ENCODE results near the gene GET4.

Gene GET4

DNA sequence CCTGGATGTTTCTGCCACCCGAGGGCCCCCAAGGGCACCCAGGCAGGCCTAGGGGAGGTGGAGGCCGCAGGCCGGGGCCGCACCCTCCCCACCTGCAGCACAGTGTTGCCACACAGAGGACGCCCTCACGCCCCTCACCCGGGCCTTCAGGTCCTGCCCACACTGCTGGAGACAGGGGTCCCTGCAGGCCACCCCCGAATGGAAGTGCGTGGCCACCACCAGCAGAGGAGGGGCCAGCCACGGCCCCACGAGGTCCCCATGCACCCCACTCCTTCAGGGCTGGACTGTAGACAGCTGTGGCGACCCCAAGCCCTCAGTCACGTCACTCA is 42.7 kb downstream of the GET4 start:
- no peak for FAIRE-seq
- no peak for DNase-seq (ENCODE audit: insufficient read length, low spot score)
- TF ChIP-seq, protein P1, sequence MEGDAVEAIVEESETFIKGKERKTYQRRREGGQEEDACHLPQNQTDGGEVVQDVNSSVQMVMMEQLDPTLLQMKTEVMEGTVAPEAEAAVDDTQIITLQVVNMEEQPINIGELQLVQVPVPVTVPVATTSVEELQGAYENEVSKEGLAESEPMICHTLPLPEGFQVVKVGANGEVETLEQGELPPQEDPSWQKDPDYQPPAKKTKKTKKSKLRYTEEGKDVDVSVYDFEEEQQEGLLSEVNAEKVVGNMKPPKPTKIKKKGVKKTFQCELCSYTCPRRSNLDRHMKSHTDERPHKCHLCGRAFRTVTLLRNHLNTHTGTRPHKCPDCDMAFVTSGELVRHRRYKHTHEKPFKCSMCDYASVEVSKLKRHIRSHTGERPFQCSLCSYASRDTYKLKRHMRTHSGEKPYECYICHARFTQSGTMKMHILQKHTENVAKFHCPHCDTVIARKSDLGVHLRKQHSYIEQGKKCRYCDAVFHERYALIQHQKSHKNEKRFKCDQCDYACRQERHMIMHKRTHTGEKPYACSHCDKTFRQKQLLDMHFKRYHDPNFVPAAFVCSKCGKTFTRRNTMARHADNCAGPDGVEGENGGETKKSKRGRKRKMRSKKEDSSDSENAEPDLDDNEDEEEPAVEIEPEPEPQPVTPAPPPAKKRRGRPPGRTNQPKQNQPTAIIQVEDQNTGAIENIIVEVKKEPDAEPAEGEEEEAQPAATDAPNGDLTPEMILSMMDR (IDR thresholded peaks at IDR 0.05; ENCODE audit: insufficient read depth, missing control alignments): no peak

DNA sequence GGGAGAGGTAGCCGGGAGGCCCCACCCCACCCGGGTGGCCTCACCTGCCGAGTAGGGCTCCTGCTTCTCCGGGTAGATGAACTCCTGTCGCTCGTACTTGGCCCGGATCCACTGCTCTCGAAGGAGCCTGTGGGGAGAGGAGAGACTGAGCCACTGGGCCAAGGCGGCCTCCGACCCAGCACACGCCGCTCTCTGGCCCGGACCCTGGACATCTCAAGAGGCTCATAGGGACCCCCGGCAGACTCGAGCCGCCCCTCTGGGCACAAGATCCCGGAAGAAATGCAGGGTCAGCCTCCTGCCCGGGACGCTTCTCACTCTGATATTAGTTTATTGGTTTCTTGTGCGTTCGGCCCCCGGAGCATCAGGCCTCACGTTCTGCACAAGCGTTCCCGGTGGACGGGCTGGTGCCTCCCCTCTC is 43.6 kb downstream of the GET4 start:
- DNase-seq (ENCODE audit: insufficient read length, low spot score): no peak
- TF ChIP-seq, protein P1 (IDR thresholded peaks at IDR 0.05; ENCODE audit: insufficient read depth, missing control alignments): no peak
- no peak for FAIRE-seq

DNA sequence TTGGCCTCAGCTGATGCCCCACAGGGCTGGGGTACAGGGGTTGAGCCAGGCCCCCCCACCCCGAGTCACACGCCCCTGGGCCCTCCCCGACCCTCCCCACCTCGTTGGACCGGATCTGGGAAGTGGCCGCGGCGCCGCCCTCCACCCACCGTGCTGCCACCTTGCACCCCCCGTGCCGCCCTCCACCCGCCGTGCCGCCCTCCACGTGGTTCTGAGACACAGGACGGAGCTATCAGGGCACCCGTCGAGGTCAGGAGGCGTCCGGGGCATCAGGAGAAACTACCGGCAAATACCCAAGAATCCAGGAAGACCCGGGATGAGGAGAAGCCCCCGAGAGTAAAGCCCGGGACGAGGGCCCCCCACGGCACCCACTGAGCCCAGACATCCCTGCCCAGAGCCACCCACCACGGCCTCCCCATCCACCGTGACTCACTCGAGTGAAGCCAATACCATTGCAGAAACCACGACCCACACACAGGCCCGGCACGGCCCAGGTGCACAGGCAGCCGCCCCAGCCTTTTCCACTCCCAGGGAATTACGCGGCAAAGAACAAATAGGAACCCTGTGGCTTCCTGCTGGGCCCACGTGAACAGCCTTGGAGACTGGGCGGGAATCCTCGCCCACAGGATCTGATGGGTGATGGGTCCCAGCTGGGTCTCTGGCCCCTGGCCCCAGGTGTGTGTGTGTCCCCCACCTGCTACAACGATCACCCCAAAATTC is 44.2 kb downstream of the GET4 start:
- DNase-seq (ENCODE audit: insufficient read length, low spot score): no peak
- TF ChIP-seq, protein P1 (IDR thresholded peaks at IDR 0.05; ENCODE audit: insufficient read depth, missing control alignments): no peak
- no peak for FAIRE-seq

DNA sequence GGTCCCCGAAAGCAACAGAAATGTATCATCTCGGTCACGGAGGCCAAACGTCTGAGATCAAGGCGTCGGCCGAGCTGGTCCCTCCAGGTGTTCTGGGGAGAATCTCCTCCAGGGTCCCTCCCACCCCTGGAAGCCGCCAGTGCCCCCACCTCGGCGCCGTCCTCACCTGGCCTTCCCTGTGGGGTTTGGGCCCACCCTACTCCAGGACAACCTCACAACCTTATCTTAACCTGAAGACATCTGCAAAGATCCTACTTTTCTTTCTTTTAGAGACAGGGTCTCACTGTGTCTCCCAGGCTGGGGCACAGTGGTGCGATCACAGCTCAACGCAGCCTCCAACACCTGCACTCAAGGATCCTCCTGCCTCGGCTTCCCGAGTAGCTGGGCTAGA is 44.7 kb downstream of the GET4 start:
- no peak for FAIRE-seq

DNA sequence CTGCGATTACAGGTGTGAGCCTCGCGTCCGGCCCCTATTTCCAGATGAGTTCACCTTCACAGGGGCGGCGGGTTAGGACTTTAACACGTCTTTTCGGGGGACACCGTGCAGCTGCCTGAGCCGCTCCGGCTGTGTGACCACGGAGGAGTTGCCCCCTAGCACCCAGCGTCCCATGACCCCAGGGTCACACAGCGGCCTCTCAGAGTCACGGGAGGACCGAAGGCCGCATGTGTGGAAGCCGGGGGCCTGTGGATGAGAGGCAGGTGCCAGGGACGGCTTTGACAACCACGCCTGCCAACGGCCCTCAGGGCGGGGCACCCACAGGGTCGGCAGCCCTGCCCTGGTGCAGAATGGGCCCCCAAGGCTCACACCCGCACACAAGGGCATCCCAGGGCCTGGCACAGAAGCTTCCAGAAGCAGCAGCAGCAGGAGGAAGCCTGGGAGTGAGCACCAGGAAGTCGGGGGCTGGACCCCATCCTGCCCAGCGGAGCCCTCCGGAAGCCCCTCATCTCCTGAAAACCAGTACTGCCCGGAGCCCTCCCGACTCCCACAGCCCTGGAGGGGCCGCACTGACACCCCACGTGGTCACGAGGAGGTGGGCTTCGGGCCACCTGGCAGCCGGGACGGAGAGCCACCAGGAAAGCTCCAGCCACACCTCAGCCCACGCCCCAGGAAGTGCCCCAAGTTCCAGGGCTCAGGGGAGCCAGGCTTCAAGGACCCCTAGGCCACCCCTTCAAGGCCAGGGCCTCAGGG is 45.4 kb downstream of the GET4 start:
- no peak for DNase-seq (ENCODE audit: insufficient read length, low spot score)
- TF ChIP-seq, protein P1 (IDR thresholded peaks at IDR 0.05; ENCODE audit: insufficient read depth, missing control alignments): no peak
- no peak for FAIRE-seq

More for the DNA sequence above, 44.7 kb downstream of the GET4 start:
- no peak for DNase-seq (ENCODE audit: insufficient read length, low spot score)
- TF ChIP-seq, protein P1 (IDR thresholded peaks at IDR 0.05; ENCODE audit: insufficient read depth, missing control alignments): no peak

DNA sequence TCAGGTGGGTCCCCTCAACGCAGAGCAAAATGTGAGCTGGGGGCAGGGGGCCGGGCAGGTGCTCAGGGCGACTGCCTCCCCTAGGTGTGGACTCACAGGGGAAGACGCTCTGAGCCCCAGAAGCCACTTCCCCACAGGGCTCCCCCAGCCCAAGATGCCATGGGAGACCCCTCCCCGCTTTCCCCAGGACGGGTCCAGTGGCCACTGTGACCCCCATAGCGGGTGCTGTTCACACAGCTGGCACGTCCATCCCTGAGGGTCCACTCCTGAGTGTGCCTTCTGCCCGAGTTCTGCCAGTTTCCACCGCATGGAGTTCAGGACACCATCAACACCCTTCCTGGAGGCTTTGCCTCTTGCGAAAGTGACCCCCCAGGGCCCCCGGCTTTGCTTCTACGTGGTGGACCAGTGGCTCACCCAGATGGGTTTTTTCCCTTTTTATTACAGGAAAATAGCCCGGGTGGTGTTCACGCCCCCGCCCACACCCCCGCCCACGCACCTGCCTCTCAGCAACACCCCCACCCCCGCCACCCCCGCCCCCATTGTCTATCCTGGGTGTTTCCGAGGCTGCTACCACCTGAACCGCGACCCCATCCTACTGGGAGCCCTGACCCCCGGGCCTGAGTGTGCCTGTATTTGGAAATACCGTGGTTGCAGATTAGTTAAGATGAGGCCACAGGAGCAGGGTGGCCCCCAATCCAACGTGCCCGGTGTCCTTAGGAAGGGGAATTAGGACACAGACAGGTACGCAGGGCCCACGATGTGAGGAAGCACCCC is 46.2 kb downstream of the GET4 start:
- DNase-seq (ENCODE audit: insufficient read length, low spot score): no peak
- TF ChIP-seq, protein P1 (IDR thresholded peaks at IDR 0.05; ENCODE audit: insufficient read depth, missing control alignments): no peak
- FAIRE-seq: no peak

Data from D721Med (cell line).